ENCODE results near the gene CDKN1A.

The CDKN1A gene

DNA sequence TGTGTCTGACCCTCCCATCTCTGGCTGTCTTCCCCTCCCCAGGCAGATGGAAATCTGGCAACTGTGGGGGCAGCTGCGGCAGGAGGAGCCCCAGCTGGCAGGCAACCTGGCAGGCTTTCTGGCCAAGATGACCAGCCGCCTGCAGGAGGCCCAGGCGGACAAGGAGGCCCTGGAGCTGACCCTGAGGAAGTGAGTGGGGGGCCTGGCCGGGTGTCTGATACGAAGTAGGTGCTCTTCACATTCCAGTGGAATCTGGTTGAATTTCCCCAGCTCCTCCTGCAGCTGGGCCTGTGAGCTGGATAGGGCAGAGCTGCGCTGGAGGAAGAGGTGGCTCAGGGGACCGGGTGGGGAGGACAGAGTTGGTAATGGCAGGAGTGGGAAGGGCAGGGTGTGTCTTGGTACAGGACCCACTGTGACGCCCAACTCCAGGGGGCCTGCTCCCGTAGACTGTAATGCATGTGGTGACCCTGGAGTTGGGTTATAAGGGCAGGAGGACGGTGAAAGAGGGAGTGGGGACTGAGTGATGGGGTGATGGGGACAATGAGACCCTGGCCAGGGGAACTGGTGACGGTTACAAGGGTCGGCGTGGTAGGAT lies 38.8 kb downstream of the CDKN1A start:
- no peak for DNase-seq (ENCODE audit: low read depth in 2 of 2)
- H3K4me3 ChIP-seq (replicated peaks in 1 of 2; ENCODE audit: low read depth in 2 of 2, low read length in 2 of 2) = no peak overlapping the region
- TF ChIP-seq, protein P1, sequence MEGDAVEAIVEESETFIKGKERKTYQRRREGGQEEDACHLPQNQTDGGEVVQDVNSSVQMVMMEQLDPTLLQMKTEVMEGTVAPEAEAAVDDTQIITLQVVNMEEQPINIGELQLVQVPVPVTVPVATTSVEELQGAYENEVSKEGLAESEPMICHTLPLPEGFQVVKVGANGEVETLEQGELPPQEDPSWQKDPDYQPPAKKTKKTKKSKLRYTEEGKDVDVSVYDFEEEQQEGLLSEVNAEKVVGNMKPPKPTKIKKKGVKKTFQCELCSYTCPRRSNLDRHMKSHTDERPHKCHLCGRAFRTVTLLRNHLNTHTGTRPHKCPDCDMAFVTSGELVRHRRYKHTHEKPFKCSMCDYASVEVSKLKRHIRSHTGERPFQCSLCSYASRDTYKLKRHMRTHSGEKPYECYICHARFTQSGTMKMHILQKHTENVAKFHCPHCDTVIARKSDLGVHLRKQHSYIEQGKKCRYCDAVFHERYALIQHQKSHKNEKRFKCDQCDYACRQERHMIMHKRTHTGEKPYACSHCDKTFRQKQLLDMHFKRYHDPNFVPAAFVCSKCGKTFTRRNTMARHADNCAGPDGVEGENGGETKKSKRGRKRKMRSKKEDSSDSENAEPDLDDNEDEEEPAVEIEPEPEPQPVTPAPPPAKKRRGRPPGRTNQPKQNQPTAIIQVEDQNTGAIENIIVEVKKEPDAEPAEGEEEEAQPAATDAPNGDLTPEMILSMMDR (IDR thresholded peaks at IDR 0.05; ENCODE audit: low read depth, low read length) = no peak

DNA sequence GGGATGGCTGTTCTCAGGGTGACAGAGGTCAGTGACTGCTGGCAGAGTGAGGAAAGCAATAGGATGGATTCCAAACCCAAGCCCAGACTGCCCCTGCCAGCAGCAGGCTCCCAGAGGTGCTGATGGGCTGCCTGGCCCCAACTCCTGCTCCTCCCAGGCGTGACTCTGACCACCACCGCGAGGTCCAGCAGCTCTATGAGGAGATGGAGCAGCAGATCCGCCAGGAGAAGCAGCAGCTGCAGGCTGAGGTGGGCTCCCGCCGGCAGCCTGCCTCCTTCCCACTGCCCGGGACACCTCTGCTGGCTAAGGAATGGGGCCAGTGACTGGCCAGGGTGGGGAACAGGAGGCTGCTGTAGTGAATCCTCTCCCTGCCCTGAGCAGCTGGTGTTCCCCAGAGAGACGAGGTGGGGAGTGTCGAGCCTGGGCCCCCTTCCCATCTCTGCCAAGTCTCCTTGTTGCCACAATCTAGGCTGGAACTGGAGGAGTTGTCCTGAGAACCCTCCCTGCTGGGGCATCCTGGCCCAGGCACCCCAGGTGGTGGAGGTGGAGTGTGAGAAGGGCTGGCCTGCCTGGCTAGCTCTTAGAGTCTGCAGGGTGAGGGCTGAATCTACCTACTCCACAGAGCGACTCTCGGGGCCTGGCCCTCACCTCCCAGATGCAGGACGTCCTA lies 39.5 kb downstream of the CDKN1A start:
- H3K4me3 ChIP-seq (replicated peaks in 1 of 2; ENCODE audit: low read depth in 2 of 2, low read length in 2 of 2) = no peak overlapping the region
- TF ChIP-seq, protein P1 (IDR thresholded peaks at IDR 0.05; ENCODE audit: low read depth, low read length) = no peak
- DNase-seq (ENCODE audit: low read depth in 2 of 2) = no peak

DNA sequence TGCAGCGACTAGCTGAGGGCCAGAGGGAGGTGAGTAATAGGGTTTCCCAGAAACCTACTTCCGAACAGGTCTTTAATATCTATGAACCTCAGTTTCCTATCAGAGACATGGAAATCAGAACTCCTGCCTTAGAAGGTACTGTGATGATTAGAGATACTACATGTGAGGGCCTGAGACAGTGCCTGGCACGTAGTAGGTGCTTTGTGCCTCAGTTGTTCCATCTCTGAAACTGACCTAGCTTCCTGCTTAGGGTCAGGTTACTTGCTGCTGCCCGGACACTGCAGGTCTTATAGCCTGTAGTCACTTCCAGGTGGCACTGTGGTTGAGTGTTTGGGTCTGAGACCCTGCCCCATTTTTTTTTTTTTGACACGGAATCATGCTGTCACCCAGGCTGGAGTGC lies 40.0 kb downstream of the CDKN1A start:
- no peak for DNase-seq (ENCODE audit: low read depth in 2 of 2)
- TF ChIP-seq, protein P1 (IDR thresholded peaks at IDR 0.05; ENCODE audit: low read depth, low read length) = no peak
- no peak overlapping the region for H3K4me3 ChIP-seq (replicated peaks in 1 of 2; ENCODE audit: low read depth in 2 of 2, low read length in 2 of 2)

DNA sequence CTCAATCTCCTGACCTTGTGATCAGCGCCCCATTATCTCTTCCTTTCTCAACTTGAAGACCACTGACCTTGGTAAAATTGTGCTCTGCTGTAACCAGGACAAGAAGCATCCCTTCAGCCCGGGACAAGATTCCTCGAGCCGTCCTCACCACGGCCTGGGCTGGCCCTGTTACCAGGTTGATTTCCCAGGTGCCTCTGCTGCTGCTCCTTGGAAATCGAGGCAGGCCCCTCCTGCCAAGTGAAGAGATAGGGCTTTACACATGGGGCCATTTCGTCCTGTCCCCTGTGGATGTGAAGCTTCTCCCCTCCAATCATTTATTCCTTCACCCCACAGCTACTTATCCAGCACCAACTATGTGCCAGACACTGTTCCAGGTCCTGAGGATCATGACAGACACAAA lies 40.6 kb downstream of the CDKN1A start:
- TF ChIP-seq, protein P1 (IDR thresholded peaks at IDR 0.05; ENCODE audit: low read depth, low read length) = no peak
- no peak overlapping the region for H3K4me3 ChIP-seq (replicated peaks in 1 of 2; ENCODE audit: low read depth in 2 of 2, low read length in 2 of 2)
- no peak for DNase-seq (ENCODE audit: low read depth in 2 of 2)

DNA sequence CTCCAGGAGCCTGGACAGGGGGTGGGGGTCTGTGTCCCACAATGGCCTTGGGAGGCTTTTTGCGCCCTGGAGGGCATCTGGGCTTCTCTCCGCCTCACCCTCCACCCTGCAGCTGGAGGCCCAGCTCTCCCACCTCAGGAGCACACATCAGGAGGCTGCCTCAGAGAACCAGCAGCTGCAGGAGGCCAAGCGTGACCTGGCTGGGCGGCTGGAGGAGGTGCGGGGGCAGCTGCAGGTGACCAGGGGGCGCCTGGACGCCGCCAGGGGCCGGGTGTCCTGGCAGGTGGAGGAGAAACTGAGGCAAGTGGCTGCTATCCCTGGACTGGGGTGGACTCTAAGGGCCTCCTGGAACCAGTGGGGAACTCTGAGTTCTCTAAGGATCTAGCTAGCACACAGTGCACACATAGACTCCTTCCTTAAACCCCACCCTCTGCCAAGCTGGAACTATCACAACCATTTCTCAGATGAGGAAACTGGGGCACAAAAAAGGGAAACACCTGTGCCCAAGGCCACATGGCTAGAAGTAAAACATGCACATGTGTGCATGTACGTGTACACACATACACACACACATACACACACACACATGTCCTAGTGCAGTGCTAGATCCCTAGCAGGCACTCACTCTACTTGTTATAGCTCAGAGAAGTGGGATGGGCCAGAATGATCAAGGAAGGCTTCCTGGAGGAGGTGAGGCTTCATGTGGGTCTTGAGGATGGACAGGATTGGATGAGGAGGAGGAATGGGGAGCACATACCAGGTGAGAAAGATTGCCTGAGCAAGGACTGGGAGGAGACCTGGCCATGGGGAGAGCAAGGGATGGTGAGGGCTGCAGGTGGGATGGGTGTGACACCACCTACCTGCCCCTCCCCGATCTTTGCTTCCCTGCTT lies 42.0 kb downstream of the CDKN1A start:
- DNase-seq (ENCODE audit: low read depth in 2 of 2) = no peak
- TF ChIP-seq, protein P1 (IDR thresholded peaks at IDR 0.05; ENCODE audit: low read depth, low read length) = no peak
- no peak overlapping the region for H3K4me3 ChIP-seq (replicated peaks in 1 of 2; ENCODE audit: low read depth in 2 of 2, low read length in 2 of 2)

DNA sequence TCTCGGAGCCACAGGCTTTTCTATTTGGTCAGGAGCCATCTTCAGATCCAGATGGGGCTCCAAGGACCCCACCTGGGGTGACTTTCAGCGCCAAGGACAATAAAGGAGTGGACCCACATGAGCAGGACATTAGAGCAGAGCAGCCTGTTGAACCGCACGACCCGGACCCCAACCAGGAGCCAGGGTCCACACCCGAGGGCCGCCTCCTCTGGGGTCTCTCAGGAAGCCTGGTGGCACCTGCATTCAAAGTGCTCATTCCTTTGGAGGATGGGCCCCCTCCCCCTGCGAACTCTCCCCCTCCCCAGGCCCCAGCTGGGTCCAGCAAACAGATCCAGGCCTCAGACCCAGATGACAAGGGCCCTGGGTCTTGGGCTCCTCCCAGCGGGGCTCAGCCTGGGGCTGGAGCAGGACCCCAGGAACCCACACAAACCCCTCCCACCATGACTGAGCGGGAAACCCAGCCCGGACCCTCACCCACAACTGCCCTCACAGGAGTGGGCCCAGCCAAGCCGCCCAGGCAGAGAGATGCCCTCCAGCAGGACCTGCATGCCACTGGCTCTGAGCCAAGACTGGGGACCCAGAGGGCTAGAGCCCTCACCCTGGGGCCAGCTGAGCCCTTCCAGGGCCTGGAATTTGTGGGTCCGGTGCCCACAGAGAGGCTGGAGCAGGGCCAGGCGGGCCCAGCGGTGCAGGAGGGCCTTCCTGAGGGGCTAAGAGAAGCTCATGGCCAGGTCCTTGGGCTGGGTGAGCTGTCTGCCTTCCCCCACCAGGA lies 43.0 kb downstream of the CDKN1A start:
- no peak for DNase-seq (ENCODE audit: low read depth in 2 of 2)
- no peak overlapping the region for H3K4me3 ChIP-seq (replicated peaks in 1 of 2; ENCODE audit: low read depth in 2 of 2, low read length in 2 of 2)
- TF ChIP-seq, protein P1 (IDR thresholded peaks at IDR 0.05; ENCODE audit: low read depth, low read length) = no peak
